GM12801 (cell line): ENCODE measurements around the gene BDKRB1.

Source experiments
- TF ChIP-seq, protein P1 (sequence below): IDR thresholded peaks from one replicate; pipeline ENCODE4 v1.5.1; 2011; ENCODE audit warnings: control low read depth; ENCODE audit not compliant: insufficient read length; ENCODE audit errors: extremely low read depth

BDKRB1 gene

DNA sequence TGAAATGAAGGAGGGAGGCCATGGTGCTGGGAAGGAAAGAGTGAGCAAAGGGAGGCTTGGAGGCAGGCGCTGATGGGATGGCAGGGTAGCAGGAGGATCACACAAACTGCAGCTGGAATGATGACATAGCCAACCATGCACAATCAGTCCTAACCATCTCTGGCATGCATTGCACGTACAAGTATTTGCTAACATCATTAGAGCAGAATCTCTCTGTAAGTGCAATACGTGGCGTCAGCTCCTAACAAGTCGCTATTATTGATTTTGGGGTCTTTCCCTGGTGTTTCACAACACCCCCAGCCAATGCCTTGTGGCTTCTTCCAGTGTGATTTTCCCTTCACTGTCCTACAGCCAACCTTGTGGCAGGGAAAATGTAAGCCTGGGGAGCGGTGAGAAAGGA, 18.5 kb downstream of the BDKRB1 start:
- TF ChIP-seq, protein P1, sequence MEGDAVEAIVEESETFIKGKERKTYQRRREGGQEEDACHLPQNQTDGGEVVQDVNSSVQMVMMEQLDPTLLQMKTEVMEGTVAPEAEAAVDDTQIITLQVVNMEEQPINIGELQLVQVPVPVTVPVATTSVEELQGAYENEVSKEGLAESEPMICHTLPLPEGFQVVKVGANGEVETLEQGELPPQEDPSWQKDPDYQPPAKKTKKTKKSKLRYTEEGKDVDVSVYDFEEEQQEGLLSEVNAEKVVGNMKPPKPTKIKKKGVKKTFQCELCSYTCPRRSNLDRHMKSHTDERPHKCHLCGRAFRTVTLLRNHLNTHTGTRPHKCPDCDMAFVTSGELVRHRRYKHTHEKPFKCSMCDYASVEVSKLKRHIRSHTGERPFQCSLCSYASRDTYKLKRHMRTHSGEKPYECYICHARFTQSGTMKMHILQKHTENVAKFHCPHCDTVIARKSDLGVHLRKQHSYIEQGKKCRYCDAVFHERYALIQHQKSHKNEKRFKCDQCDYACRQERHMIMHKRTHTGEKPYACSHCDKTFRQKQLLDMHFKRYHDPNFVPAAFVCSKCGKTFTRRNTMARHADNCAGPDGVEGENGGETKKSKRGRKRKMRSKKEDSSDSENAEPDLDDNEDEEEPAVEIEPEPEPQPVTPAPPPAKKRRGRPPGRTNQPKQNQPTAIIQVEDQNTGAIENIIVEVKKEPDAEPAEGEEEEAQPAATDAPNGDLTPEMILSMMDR = no peak

GRCh38 chr14:96275177-96276112, 19.4 kb downstream of the BDKRB1 start:
- TF ChIP-seq, protein P1 = no peak

DNA sequence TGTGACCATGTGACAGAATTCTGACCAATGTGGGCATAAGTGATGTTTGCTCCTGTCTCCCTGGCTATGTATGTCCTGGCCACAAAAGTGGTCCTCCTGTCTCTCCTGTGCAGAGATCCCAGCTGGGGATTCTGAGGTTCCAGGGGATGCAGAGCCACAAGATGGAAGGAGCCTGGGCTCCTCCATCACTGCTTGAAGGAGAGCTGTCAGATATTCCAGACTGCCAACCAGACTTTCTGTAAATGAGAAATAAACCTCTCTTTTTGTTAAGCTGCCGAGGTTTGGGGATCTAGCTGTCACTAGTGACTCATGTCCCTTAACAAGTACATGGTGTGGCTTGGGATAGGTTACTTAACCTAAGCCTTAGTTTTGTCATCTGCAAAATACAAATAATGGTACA, 21.9 kb downstream of the BDKRB1 start:
- TF ChIP-seq, protein P1 = no peak

- TF ChIP-seq, protein P1 = no peak
These were observed 23.6 kb downstream of the BDKRB1 start for GRCh38 chr14:96279564-96279963.

GRCh38 chr14:96280104-96280503, 24.1 kb downstream of the BDKRB1 start:
- TF ChIP-seq, protein P1 = no peak

GRCh38 chr14:96281486-96281885, 25.5 kb downstream of the BDKRB1 start:
- TF ChIP-seq, protein P1 = no peak

- TF ChIP-seq, protein P1 = no peak
These were observed 28.0 kb downstream of the BDKRB1 start for GRCh38 chr14:96284008-96284407.
